H9 (cell line): ENCODE measurements around the gene NEMP2. TPM values are rescaled to one million over a fixed set of nuclear protein-coding genes. Genes with fewer than 3 reads are reported as not detected.

Experiments
- DNase-seq: peaks from one replicate; pipeline ENCODE4 v3.0.0-alpha.2; 2017
- H2AFZ ChIP-seq: one replicate; pipeline ENCODE4 v1.6.1; 2013; ENCODE audit warnings: mild to moderate bottlenecking, low read length, control low read depth, moderate library complexity
- H2AK5ac ChIP-seq: 2 replicates; pipeline ENCODE4 v1.6.1; 2013; ENCODE audit warnings: low read length, control low read depth, mixed read lengths; ENCODE audit not compliant: insufficient read length
- H2BK120ac ChIP-seq: one replicate; pipeline ENCODE4 v1.6.1; 2013; ENCODE audit warnings: low read depth, mild to moderate bottlenecking, low read length, control low read depth, inconsistent platforms; ENCODE audit not compliant: poor library complexity, severe bottlenecking
- H2BK12ac ChIP-seq: 2 replicates; pipeline ENCODE4 v1.6.1; 2013; ENCODE audit warnings: low read length, control low read depth, mixed read lengths, low read depth; ENCODE audit not compliant: insufficient read length
- H2BK15ac ChIP-seq: 2 replicates; pipeline ENCODE4 v1.6.1; 2013; ENCODE audit warnings: low read depth, low read length, control low read depth
- H2BK20ac ChIP-seq: one replicate; pipeline ENCODE4 v1.6.1; 2013; ENCODE audit warnings: low read depth, mild to moderate bottlenecking, low read length, control low read depth, inconsistent platforms; ENCODE audit not compliant: poor library complexity, severe bottlenecking
- H2BK5ac ChIP-seq: 2 replicates; pipeline ENCODE4 v1.6.1; 2013; ENCODE audit warnings: low read length, control low read depth, mixed read lengths; ENCODE audit not compliant: insufficient read length
- H3K14ac ChIP-seq: 2 replicates; pipeline ENCODE4 v1.6.1; 2013; ENCODE audit warnings: low read length, control low read depth; ENCODE audit not compliant: insufficient read depth
- H3K18ac ChIP-seq: 2 replicates; pipeline ENCODE4 v1.6.1; 2013; ENCODE audit warnings: low read depth, mild to moderate bottlenecking, mixed read lengths, low read length, control low read depth; ENCODE audit not compliant: insufficient read length
- H3K23ac ChIP-seq: 2 replicates; pipeline ENCODE4 v1.6.1; 2013; ENCODE audit warnings: low read length, control low read depth, mixed read lengths, low read depth; ENCODE audit not compliant: insufficient read length
- H3K23me2 ChIP-seq: 2 replicates; pipeline ENCODE4 v1.6.1; 2013; ENCODE audit warnings: low read depth, mild to moderate bottlenecking, mixed read lengths, low read length, control low read depth; ENCODE audit not compliant: insufficient read length, poor library complexity, severe bottlenecking
- H3K27ac ChIP-seq: 2 replicates; pipeline ENCODE4 v1.5.1; 2013; ENCODE audit warnings: low read length, control low read depth, mixed read lengths, low read depth; ENCODE audit not compliant: insufficient read length
- H3K27me3 ChIP-seq: 2 replicates; pipeline ENCODE4 v1.6.1; 2013; ENCODE audit warnings: low read length, control low read depth, inconsistent platforms; ENCODE audit not compliant: insufficient read depth
- H3K4ac ChIP-seq: 2 replicates; pipeline ENCODE4 v1.6.1; 2013; ENCODE audit warnings: low read depth, mild to moderate bottlenecking, control low read depth, inconsistent platforms, low read length, moderate library complexity
- H3K4me1 ChIP-seq: 2 replicates; pipeline ENCODE4 v1.6.1; 2013; ENCODE audit warnings: low read length, control low read depth, inconsistent platforms; ENCODE audit not compliant: insufficient read depth
- H3K4me2 ChIP-seq: 2 replicates; pipeline ENCODE4 v1.6.1; 2013; ENCODE audit warnings: low read length, control low read depth, mixed read lengths; ENCODE audit not compliant: insufficient read length, insufficient read depth
- H3K56ac ChIP-seq: 2 replicates; pipeline ENCODE4 v1.6.1; 2013; ENCODE audit warnings: low read depth, mild to moderate bottlenecking, mixed read lengths, low read length, control low read depth; ENCODE audit not compliant: insufficient read length
- H3K79me1 ChIP-seq: 2 replicates; pipeline ENCODE4 v1.6.1; 2013; ENCODE audit warnings: low read depth, mild to moderate bottlenecking, moderate library complexity, low read length, control low read depth, inconsistent platforms; ENCODE audit not compliant: insufficient read depth, poor library complexity, severe bottlenecking
- H3K79me2 ChIP-seq: 2 replicates; pipeline ENCODE4 v1.6.1; 2013; ENCODE audit warnings: low read length, control low read depth, inconsistent platforms; ENCODE audit not compliant: insufficient read depth
- H3K9ac ChIP-seq: 2 replicates; pipeline ENCODE4 v1.6.1; 2013; ENCODE audit warnings: low read length, control low read depth, mixed read lengths; ENCODE audit not compliant: insufficient read length; ENCODE audit errors: extremely low read depth
- H3K9me3 ChIP-seq: one replicate; pipeline ENCODE4 v1.6.1; 2013; ENCODE audit warnings: low read depth, low read length, inconsistent platforms; ENCODE audit not compliant: control insufficient read depth
- H3T11ph ChIP-seq: one replicate; pipeline ENCODE4 v1.6.1; 2013; ENCODE audit warnings: mild to moderate bottlenecking, low read length, control low read depth, inconsistent platforms
- H4K20me1 ChIP-seq: one replicate; pipeline ENCODE4 v1.6.1; 2013; ENCODE audit not compliant: control insufficient read depth, insufficient read length, insufficient read depth
- H4K5ac ChIP-seq: 2 replicates; pipeline ENCODE4 v1.6.1; 2013; ENCODE audit warnings: low read depth, mild to moderate bottlenecking, mixed read lengths, low read length, control low read depth; ENCODE audit not compliant: insufficient read length
- H4K8ac ChIP-seq: replicated peaks from 2 replicates; pipeline ENCODE4 v1.6.1; 2013; ENCODE audit warnings: low read length, control low read depth, mixed read lengths, low read depth; ENCODE audit not compliant: insufficient read length
- H4K91ac ChIP-seq: 2 replicates; pipeline ENCODE4 v1.6.1; 2013; ENCODE audit warnings: low read depth, mild to moderate bottlenecking, moderate library complexity, mixed read lengths, low read length, control low read depth; ENCODE audit not compliant: insufficient read length
- H3K27ac Mint-ChIP-seq, 3 experiments: 2 replicates in 2 of 3; 3 replicates in 1 of 3; pipeline ENCODE4 v1.8.0; 2020 to 2021; ENCODE audit warnings: mixed read lengths in 3 of 3, mild to moderate bottlenecking in 1 of 3, moderate library complexity in 1 of 3
- H3K27me3 Mint-ChIP-seq: 2 replicates; pipeline ENCODE4 v1.8.0; 2021; ENCODE audit warnings: low read depth, mild to moderate bottlenecking, moderate library complexity, mixed read lengths
- H3K36me3 Mint-ChIP-seq, 3 experiments: 2 replicates in 2 of 3; 3 replicates in 1 of 3; pipeline ENCODE4 v1.8.0; 2020 to 2021; ENCODE audit warnings: low read depth in 3 of 3, mixed read lengths in 3 of 3; ENCODE audit not compliant: insufficient read depth in 1 of 3
- H3K4me1 Mint-ChIP-seq, 2 experiments: 2 replicates each; pipeline ENCODE4 v1.8.0; 2020; ENCODE audit warnings: mixed read lengths in 2 of 2
- H3K4me3 Mint-ChIP-seq, 2 experiments: 2 replicates in 1 of 2; 3 replicates in 1 of 2; pipeline ENCODE4 v1.8.0; 2020 to 2021; ENCODE audit warnings: mild to moderate bottlenecking in 2 of 2, mixed read lengths in 2 of 2, moderate library complexity in 1 of 2
- H3K9me3 Mint-ChIP-seq, 2 experiments: 2 replicates in 1 of 2; 3 replicates in 1 of 2; pipeline ENCODE4 v1.8.0; 2020; ENCODE audit warnings: mild to moderate bottlenecking in 2 of 2, mixed read lengths in 2 of 2, moderate library complexity in 1 of 2
- CTCF ChIP-seq: fragments of 200-600 bp; sonication (generic); conservative IDR thresholded peaks from 3 replicates; pipeline ENCODE4 v1.8.0; 2021; ENCODE audit warnings: antibody characterized with exemption, mild to moderate bottlenecking
- WGBS: extraction: QIAGEN DNeasy Blood & Tissue Kit; methylation state at CpG from one replicate; pipeline ENCODE4 v1.1.7; 2013; ENCODE audit warnings: missing lambda C conversion rate, low lambda C conversion rate, mixed read lengths; ENCODE audit not compliant: insufficient read length; ENCODE audit errors: extremely low coverage; 5-methylcytosine and 5-hydroxymethylcytosine counted together
- total RNA-seq: library from RNA; stranded (reverse); gene quantifications from 2 replicates; pipeline ENCODE4 v1.2.1, GENCODE V29; 2021

The NEMP2 gene
- total RNA-seq, 1 experiment from 2014 or later = 5.3 TPM

- Histone ChIP-seq H3K4me1 (no peaks in the 10 kb centered on the region), H2BK5ac (no peak overlapping the region), H3K4ac (no peak overlapping the region), H3K27me3 (no peaks in the 10 kb centered on the region), H3K4me2 (no peak overlapping the region), H4K5ac (no peak overlapping the region), H3K18ac (no peak overlapping the region), H3K9ac (no peak overlapping the region), H4K20me1 (no peaks in the 10 kb centered on the region), H3T11ph (no peak overlapping the region), H3K23ac (no peak overlapping the region), H2BK12ac (no peak overlapping the region), H3K23me2 (no peaks in the 10 kb centered on the region), H3K79me2 (no peaks in the 10 kb centered on the region), H2BK15ac (no peak overlapping the region), H3K79me1 (no peaks in the 10 kb centered on the region), H2BK20ac (no peak overlapping the region), H4K91ac (no peak overlapping the region), H3K27ac (no peak overlapping the region), H4K8ac (no peak overlapping the region), H2AK5ac (no peak overlapping the region), H3K56ac (no peak overlapping the region), H3K9me3 (no peaks in the 10 kb centered on the region), H2AFZ (no peak overlapping the region), H2BK120ac (no peak overlapping the region), H3K14ac (no peak overlapping the region)
- no peak for TF ChIP-seq CTCF
- Mint-ChIP-seq H3K27ac (no peak overlapping the region), H3K27me3 (no peaks in the 10 kb centered on the region; the same call in 1 of the 2 replicates), H3K4me1 (peaks cover 0 to 5% of the 10 kb centered on the region in 2 experiments; a peak in 1 of 4 replicates), H3K9me3 (no peaks in the 10 kb centered on the region), H3K36me3 (no peaks in the 10 kb centered on the region), H3K4me3 (no peak overlapping the region)
- WGBS = no CpG with 5 or more reads among the region's 1 CpG
- DNase-seq = no peak
Observed at GRCh38 chr2:190505696-190506095, 28.8 kb downstream of the NEMP2 start.
